Breast epithelium (tissue), 3 donors: ENCODE results near the gene NR2F1.

ENCODE experiments used
- CTCF ChIP-seq, 3 donors: fragments of 450-650 bp; IDR thresholded peaks; one replicate each; pipeline ENCODE4 v1.5.1; 2016 to 2017; ENCODE audit warnings: antibody characterized with exemption in 3 of 3, mild to moderate bottlenecking in 3 of 3, moderate library complexity in 3 of 3
- POLR2A ChIP-seq: fragments of 450-650 bp; IDR thresholded peaks from one replicate; pipeline ENCODE4 v1.6.1; 2016; ENCODE audit warnings: antibody characterized with exemption, mild to moderate bottlenecking, moderate library complexity
- POLR2AphosphoS5 ChIP-seq, 3 donors: sonication (generic); formaldehyde crosslinking; IDR thresholded peaks; one replicate each; pipeline ENCODE4 v1.6.1; 2017; ENCODE audit warnings: antibody characterized with exemption in 3 of 3

- TF ChIP-seq CTCF (IDR thresholded peaks at IDR 0.05) (no peak), POLR2A (no peak), POLR2AphosphoS5 (IDR thresholded peaks at IDR 0.05) (no peak)
These were observed 1.6 kb downstream of the NR2F1 start for GRCh38 chr5:93584596-93585040.
